ENCODE results near the gene RPS26.
"Not testable (repeated sequence)": the region's sequence is repeated elsewhere in the genome, so short reads cannot be mapped to it uniquely, and the experiment has no call there.

RPS26 gene

DNA sequence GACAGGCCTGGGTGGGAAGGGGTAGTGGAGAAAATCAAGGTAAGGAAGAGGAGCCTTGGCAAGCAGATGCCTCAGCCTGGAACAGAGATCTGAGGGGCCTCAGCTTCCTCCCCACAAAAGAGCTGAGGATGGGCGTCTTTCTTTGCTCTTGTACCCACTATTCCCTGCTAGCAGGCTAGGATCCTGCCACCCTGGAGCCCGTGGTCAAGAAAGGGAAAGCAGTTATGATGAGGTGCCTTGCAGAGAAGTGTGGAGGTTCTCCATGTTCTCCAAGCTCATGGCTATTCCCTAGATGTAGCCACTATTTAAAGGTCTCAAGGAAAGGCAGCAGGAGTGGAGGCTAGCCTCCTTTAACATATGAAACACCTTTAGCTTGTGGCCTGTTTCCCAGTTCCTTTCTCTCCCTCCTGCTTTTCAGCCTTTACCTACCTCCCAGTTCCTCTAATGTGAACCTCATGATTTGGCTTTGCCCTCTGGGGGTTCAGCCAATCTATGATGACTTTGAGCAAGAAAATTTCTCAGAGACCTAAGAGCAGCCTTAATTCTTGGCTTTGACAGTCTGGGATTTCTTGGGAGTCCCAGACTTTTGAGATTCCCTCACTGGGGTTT is 19.7 kb upstream of the RPS26 start:
- no peak for DNase-seq (ENCODE audit: low spot score)

DNA sequence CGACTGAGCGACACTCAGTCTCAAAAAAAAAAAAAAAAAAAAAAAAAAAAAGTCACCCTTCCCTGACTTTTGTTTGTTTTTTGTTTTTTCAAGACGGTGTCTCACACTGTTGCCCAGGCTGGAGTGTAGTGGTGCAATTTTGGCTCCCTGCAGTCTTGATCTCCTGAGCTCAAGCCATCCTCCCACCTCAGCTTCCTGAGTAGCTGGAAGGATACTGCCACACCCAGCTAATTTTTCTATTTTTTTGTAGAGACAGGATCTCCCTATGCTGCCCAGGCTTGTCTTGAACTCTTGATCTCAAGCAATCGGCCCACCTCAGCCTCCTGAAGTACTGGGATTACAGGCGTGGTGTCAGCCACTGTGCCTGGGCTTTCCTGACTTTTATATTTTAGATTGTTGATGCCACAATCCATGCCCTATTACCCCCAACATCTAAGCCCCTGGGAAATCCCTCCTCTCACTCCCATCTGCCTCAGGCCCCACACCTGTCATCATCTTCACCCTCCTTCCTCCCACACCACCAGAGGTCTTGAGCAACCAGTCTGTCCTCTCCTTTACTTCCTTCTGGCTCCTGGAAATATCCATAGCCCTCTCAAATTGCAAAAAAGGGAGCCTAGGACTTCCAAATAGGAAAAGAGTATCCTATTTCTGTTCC is 13.1 kb upstream of the RPS26 start:
- DNase-seq (ENCODE audit: low spot score): no peak

DNA sequence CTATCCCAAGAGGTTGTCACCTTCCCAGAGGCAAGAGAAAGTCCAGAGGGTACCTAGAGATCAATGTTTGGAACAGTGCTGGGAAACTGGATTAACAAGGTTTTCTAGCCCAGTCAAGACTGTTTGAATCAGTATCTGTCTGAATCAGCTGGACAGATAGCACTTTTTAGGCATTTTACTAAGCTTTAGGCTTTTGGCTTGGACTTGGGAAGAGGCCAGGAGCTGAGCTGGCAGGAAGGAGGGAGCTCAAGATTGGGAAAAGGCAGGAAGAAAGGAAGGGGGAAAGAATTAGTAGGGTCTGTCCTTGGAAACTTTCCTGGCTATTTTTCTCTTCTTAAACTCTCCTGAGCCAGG is 12.6 kb upstream of the RPS26 start:
- DNase-seq (ENCODE audit: low spot score): no peak

DNA sequence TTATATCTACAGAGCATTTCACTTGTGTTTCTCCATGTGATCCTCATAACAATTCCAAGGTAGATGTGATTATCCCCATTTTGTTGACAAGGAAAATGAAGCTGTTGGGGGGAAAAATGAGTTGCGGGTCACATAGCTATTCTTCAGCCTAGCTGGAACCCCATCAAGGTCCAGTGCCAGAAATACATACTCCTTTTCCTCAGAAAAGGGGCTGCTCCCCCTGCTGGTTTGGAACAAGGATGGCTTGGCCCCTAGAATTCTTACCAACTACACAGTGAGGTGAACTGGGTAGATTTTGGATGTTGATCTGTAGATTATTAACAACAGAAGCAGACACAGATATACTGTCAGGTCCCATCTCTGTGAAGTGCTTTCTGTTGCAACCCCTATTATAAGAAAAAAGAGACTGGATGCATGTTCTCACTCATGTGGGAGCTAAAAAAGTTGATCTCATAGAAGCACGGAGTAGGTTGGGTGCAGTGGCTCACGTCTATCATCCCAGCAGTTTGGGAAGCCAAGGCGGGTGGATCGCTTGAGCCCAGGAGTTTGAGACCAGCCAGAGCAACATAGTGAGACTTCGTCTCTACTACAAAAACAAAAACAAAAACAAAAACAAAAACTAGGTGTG is 11.9 kb upstream of the RPS26 start:
- DNase-seq (ENCODE audit: low spot score): peak; percentile 35

DNA sequence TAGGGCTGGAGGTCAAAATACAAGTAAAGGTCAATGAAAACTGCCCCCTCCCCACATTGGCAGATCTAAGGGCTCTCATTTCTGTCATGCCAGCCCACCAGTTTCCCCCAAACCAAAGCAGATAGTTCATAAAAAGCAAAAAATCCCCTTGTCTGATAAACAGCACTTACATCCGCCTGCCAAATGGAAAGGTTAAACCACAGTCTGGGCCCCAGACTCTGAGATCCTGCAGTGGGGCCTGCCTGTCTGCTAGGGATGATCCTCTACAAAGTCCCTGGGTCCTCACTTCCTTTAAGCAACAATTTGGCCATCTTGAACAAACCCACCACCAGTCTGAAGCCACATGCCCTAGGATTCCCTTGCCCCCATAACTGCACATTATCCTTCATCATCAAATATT is 9.7 kb upstream of the RPS26 start:
- no peak for DNase-seq (ENCODE audit: low spot score)

DNA sequence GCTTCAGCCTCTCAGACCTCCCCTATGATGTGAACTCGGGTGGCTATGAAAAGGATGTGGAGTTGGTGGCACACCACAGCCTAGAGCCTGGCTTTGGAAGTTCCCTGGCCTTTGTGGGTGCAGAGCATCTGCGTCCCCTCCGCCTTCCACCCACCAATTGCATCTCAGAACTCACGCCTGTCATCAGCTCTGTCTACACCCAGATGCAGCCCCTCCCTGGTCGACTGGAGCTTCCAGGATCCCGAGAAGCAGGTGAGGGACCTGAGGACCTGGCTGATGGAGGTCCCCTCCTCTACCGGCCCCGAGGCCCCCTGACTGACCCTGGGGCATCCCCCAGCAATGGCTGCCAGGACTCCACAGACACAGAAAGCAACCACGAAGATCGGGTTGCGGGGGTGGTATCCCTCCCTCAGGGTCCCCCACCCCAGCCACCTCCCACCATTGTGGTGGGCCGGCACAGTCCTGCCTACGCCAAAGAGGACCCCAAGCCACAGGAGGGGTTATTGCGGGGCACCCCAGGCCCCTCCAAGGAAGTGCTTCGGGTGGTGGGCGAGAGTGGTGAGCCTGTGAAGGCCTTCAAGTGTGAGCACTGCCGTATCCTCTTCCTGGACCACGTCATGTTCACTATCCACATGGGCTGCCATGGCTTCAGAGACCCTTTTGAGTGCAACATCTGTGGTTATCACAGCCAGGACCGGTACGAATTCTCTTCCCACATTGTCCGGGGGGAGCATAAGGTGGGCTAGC is 7.0 kb upstream of the RPS26 start:
- DNase-seq (ENCODE audit: low spot score): no peak

DNA sequence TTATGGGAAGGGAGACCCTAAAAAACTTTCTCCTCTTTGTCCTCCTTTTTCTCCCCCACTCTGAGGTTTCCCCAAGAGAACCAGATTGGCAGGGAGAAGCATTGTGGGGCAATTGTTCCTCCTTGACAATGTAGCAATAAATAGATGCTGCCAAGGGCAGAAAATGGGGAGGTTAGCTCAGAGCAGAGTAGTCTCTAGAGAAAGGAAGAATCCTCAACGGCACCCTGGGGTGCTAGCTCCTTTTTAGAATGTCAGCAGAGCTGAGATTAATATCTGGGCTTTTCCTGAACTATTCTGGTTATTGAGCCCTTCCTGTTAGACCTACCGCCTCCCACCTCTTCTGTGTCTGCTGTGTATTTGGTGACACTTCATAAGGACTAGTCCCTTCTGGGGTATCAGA is 4.6 kb upstream of the RPS26 start:
- DNase-seq (ENCODE audit: low spot score): no peak

DNA sequence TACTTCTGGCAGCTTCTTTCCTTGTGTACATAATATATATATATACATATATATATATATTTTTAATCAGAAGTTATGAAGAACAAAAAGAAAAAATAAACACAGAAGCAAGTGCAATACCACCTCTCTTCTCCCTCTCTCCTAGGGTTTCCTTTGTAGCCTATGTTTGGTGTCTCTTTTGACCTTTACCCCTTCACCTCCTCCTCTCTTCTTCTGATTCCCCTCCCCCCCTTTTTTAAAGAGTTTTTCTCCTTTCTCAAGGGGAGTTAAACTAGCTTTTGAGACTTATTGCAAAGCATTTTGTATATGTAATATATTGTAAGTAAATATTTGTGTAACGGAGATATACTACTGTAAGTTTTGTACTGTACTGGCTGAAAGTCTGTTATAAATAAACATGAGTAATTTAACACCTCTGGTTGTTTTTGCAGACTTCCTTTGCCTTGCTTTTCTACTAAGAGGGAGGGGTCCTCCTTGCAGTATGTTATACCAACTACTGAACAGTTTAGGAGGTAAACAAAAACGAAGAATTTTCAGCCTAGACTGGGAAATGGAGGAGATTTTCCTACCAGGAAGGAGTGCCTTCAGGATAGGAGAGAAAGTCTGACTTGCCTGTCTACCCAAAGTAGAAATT is 3.6 kb upstream of the RPS26 start:
- DNase-seq (ENCODE audit: low spot score): no peak

DNA sequence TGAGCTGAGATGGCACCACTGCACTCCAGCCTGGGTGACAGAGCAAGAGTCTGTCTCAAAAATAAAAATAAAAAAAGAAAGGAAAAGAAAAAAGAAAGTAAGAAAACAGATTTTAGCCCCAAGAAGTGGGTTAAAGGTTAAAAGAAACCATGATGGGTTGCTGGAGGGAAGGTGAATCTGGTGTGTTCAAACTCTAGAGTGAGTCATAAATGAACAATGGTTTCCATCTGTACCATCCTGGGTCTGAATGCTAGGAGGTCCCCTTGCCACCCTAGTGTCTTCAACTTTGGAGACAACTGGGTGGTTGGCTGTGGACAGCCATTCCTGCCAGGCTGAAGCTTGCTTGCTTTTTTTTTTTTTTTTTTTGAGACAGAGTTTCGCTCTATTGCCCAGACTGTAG is 1.6 kb upstream of the RPS26 start:
- DNase-seq (ENCODE audit: low spot score): no peak

DNA sequence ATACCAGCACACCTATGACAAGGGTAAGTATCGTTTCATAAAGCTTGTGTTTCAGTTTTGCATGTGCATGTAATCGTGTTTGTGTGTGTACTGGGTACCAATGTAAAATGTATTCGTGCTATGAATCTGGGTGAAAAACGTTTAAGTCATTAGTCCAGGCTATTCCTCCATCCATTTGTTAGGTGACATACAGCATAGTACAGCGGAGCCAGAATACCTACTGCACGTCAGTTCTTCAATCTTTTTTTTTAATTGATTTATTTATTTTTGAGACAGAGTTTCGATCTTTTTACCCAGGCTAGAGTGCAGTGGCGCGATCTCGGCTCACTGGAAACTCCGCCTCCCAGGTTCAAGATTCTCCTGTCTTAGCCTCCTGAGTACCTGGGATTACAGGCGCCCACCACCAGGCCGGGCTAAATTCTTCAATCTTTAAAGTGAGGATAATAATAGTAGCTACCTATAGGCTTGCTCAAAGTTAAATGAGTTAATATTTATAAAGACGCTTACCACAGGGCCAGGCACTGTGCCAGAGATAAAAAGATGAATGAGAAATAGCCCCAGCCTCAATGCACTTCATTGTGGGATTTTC is 661 bp upstream of the RPS26 start:
- DNase-seq (ENCODE audit: low spot score): no peak

DNA sequence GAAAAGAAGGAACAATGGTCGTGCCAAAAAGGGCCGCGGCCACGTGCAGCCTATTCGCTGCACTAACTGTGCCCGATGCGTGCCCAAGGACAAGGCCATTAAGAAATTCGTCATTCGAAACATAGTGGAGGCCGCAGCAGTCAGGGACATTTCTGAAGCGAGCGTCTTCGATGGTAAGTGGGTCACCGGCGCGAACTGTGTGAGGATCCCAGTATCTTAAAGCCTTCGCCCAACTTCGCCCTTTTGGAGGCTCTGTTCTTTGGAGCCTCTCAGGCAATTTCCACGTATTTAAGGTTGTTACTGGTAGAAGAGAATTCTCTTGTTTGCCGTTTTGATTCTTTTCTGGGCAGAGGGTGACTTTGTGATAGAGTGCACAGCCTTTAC is 704 bp downstream of the RPS26 start:
- DNase-seq (ENCODE audit: low spot score): not testable (repeated sequence)

DNA sequence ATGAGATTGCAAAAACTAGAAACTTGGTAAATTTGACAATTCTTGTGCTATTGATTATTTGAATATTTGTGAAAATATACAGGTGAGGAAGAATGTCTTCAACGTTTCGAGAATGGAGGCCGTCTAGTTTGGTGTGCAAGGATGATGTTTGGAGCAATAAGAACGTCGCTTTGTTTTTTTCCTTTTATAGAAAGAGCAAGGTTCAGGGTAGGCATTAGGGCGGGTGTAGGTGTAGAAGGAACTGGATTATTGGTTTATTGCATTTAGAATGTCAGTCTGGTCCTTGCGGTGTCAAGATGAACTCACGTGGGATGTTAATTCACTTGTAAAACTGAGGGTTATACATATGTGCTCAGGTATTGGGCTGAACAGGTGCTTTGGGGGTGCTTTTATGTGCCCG is 1.1 kb downstream of the RPS26 start:
- no peak for DNase-seq (ENCODE audit: low spot score)

DNA sequence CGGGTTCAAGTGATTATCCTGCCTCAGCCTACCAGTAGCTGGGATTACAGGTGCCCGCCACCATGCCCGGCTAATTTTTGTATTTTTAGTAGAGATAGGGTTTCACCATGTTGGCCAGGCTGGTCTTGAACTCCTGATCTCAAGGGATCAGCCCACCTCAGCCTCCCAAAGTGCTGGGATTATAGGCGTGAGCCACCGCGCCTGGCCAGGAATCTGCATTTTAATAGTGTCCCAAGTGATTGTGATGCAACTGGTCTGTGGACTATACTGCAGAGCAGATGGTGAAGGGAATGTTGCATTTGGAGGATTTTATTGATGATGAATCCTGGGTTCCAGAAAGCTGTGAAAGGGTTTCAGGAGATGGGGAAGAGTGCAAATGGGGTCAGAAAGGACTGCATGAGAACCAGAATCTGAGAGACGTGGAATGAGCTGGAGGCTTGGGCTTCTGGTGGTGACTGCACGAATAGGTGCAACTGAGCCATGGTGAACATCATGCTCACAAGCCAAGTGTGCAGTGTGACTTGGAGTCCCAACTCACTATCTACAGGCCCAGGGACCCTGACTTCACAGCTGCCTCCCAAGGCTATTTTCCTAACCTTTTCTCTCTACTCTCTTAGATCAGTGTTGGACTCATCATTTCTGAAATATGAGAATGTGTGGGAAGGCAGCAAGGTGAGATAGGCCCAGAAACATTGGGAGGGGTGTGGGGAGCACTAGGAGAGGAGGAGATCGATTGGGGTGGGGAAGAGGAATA is 4.5 kb downstream of the RPS26 start:
- DNase-seq (ENCODE audit: low spot score): no peak

DNA sequence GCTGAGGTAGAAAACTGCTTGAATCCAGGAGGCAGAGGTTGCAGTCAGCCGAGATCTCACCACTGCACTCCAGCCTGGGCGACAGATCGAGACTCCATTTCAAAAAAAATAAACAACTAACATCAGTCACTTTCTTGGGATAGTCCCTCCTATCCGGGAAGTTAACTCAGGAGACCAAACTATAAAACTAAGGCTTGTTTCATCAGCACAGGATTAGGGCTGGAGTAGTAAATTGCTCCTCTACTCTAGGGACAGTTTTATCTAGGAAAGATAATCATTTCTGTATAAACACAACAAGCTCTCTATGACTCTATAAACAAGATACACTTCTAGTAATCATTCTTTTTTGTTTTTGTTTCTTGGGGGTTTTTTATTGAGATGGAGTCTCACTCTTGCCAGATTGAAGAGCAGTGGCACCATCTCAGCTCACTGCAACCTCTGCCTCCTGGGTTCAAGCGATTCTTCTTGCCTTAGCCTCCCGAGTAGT is 11.7 kb downstream of the RPS26 start:
- no peak for DNase-seq (ENCODE audit: low spot score)

DNA sequence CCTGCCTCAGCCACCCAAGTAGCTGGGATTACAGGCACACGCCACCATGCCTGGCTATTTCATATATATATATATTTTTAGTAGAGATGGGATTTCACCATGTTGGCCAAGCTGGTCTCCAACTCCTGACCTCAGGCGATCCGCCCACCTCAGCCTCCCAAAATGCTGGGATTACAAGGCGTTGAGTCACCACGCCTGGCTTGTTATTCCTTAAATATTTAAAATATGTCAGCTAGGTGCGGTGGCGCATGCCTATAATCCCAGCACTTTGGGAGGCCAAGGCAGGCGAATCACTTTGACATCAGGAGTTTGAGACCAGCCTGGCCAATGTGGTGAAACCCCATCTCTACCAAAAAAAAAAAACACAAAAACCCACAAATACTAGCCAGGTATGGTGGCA is 18.2 kb downstream of the RPS26 start:
- not testable (repeated sequence) for DNase-seq (ENCODE audit: low spot score)

DNA sequence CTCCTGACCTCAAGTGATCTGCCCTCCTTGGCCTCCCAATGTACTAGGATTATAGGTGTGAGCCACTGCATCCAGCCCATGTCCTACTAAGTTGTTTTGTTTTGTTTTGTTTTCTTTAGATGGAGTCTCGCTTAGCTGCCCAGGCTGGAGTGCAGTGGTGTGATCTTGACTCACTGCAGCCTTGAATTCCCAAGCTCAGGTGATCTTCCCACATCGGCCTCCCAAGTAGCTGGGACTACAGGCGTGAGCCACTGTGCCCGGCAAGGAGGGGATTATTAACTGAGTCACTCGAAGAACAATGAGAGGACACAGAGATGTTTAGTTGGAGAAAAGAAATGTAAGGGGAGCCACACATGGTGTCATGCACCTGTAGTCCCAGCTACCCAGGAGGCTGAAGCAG is 20.3 kb downstream of the RPS26 start:
- no peak for DNase-seq (ENCODE audit: low spot score)

DNA sequence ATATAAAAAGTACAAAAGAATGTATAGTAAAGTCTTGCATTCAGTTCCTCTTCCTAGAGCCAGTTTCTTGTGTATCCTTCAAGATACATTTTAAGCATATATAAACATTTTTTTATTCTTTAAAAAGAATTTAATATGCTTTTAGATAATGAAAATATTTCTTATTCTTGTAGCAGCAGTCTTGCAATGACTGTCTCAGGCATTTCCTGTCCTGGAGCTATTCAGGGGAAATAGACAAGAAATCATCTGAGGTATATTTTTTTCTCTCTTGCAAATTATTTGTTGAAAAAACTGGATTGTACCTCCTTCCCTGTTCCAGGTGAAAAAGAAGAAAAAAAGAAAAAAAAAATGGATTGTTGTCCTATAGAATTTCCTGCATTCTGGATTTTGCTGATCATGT is 21.3 kb downstream of the RPS26 start:
- no peak for DNase-seq (ENCODE audit: low spot score)

DNA sequence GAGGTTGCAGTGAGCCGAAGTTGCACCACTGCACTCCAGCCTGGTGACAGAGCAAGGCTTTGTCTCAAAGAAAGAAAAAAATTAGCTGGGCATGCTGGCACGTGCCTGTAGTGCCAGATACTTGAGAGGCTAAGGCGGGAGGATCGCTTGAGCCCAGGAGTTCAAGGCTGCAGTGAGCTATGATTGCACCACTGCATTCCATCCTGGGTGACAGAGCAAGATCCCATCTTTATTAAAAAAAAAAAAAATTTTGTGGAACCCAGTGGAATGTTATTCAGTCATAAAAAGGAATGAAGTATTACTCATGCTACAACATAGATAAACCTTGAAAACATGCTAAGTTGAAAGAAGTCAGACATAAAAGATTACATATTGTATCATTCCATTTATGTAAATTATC is 29.9 kb downstream of the RPS26 start:
- DNase-seq (ENCODE audit: low spot score): no peak

DNA sequence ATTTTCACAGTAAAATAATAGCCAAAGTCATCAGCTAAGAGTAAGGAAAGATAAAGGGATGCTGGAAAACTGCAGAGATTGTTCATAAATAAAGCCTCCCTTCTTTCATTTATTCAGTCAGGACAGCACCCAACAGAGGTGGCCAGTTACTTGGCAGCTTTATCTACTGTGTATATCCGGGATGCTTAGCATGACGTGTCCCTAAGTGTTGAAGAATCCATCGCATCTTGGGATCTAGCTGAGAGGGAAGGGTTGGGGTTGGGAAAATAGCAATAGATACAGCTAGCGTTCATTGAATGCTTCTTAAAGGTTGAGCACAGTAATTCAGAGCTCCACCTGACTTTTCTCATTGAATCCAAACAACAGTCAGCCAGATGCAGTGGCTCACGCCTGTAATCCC is 32.7 kb downstream of the RPS26 start:
- no peak for DNase-seq (ENCODE audit: low spot score)

DNA sequence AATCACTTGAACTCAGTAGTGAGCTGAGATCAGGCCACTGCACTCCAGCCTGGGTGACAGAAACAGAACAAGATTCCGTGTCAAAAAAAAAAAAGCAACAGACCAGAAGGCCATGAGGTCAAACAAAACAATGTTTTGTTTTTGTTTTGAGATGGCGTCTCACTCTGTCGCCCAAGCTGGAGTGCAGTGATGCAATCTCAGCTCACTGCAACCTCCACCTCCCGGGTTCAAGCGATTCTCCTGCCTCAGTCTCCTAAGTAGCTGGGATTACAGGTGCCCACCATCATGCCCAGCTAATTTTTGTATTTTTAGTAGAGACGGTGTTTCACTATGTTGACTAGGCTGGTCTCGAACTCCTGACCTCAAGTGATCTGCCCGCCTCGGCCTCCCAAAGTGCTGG is 36.2 kb downstream of the RPS26 start:
- not testable (repeated sequence) for DNase-seq (ENCODE audit: low spot score)

DNA sequence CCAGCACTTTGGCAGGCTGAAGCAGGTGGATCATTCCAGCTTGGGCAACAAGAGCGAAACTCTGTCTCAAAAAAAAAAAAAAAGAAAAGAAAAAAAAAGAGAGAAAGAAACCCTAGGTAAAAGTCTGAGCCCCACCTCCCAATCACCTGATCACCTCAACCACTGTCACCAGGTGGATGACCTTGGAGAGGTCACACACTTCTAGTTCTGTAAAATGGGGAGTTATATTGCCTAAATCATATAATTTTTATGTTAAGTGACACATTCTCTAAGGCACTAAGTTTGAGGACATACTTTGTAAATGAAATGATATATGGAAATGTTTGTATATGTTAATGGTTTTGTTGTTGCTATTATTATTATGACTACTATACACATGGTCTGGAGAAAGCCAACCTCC is 36.7 kb downstream of the RPS26 start:
- no peak for DNase-seq (ENCODE audit: low spot score)

Measured in COLO829 (cell line).